ENCODE data around the gene MYO1E. TPM values are rescaled to one million over a fixed set of nuclear protein-coding genes. Genes with fewer than 3 reads are reported as not detected.

MYO1E gene
- total and polyA plus RNA-seq, 2 of the 4 experiments (the other 2 are of a cell fraction), result 13.4 to 37.3 TPM

DNA sequence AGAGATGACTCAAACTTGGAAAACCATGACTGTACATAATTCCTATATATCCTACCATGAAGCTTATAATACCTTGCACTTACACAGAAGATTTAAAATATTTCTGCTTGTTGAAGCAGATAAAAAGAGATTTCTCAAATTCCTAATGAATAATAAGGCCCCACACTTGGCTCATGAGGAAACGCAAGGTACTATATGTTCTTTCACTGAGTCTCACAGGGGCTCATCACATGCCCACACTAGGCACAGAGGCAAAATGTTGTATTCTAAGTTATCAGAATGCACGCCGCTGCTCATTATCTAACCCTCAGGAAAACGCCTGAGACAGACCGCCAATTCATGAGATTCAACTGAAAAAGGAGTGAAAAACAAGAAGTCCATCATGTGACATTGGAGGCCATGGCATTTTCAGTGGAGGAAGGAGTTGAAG lies 5.6 kb downstream of the MYO1E start:
- peak overlapping the region; percentile 38; the same call in 1 of the 2 replicates for H3K23ac ChIP-seq (ENCODE audit: low read depth, low read length)
- no peak overlapping the region for H3K9ac ChIP-seq (ENCODE audit: low read depth, low read length)
- no peak overlapping the region for H2AK9ac ChIP-seq (replicated peaks; ENCODE audit: low read depth, low read length, poor library complexity)
- H2BK120ac ChIP-seq (ENCODE audit: low read depth, low read length), result no peak overlapping the region
- no peak overlapping the region for H4K5ac ChIP-seq (ENCODE audit: low read depth, low read length)
- H3K4ac ChIP-seq (ENCODE audit: low read depth, low read length), result peak overlapping the region; percentile 19; the same call in 1 of the 2 replicates
- WGBS, 2 experiments (ENCODE audit: extremely low coverage in 2 of 2, insufficient read length in 1 of 2), result 86% methylated on average over 1 of the region's 5 CpGs; no CpG with 5 or more reads in 1 of the 2 experiments
- H4K20me1 ChIP-seq (ENCODE audit: insufficient read depth, low read length), result peaks cover 25% of the 10 kb centered on the region
- no peaks in the 10 kb centered on the region for H3K9me3 ChIP-seq (ENCODE audit: control insufficient read depth, insufficient read depth, low read length)
- no peak for TF ChIP-seq SMC3 (IDR thresholded peaks at IDR 0.05; ENCODE audit: low read depth, low read length)
- TF ChIP-seq, protein P1, sequence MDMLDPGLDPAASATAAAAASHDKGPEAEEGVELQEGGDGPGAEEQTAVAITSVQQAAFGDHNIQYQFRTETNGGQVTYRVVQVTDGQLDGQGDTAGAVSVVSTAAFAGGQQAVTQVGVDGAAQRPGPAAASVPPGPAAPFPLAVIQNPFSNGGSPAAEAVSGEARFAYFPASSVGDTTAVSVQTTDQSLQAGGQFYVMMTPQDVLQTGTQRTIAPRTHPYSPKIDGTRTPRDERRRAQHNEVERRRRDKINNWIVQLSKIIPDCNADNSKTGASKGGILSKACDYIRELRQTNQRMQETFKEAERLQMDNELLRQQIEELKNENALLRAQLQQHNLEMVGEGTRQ (IDR thresholded peaks at IDR 0.05; ENCODE audit: low read depth, low read length), result no peak
- no peak for TF ChIP-seq CHD1 (IDR thresholded peaks at IDR 0.05; ENCODE audit: low read depth, low read length)
- TF ChIP-seq MAFK (IDR thresholded peaks at IDR 0.05; ENCODE audit: low read depth, low read length), result peak; percentile 37; the same call in 1 of the 2 replicates
- TF ChIP-seq RFX5 (IDR thresholded peaks at IDR 0.05; ENCODE audit: low read depth, low read length), result no peak
- TF ChIP-seq, protein P2, sequence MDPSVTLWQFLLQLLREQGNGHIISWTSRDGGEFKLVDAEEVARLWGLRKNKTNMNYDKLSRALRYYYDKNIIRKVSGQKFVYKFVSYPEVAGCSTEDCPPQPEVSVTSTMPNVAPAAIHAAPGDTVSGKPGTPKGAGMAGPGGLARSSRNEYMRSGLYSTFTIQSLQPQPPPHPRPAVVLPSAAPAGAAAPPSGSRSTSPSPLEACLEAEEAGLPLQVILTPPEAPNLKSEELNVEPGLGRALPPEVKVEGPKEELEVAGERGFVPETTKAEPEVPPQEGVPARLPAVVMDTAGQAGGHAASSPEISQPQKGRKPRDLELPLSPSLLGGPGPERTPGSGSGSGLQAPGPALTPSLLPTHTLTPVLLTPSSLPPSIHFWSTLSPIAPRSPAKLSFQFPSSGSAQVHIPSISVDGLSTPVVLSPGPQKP (IDR thresholded peaks at IDR 0.05; ENCODE audit: borderline replicate concordance, low read depth, low read length), result no peak
- TF ChIP-seq FOS (IDR thresholded peaks at IDR 0.05; ENCODE audit: low read depth, low read length), result no peak
- peak; percentile 67 for TF ChIP-seq NFE2L2 (IDR thresholded peaks at IDR 0.05; ENCODE audit: low read depth, low read length)
- no peak for TF ChIP-seq MXI1 (IDR thresholded peaks at IDR 0.05; ENCODE audit: borderline replicate concordance, low read depth, low read length)
- TF ChIP-seq RCOR1 (IDR thresholded peaks at IDR 0.05; ENCODE audit: insufficient replicate concordance, low read length), result no peak
- DNase-seq, result no peak
- dilution Hi-C loops (cut with HindIII; ENCODE audit: low sequenced_read_pairs, unreplicated experiment), result no loop called here
- H3K9me1 ChIP-seq (ENCODE audit: insufficient read depth, low read length), result peaks cover 12% of the 10 kb centered on the region
- no peak overlapping the region for H3K18ac ChIP-seq (ENCODE audit: low read depth, low read length)
- no peak overlapping the region for H3K27ac ChIP-seq (ENCODE audit: insufficient read depth, low read length)
- in situ Hi-C loops (cut with MboI; ENCODE audit: low sequenced_read_pairs), result no loop called here
- peaks cover 5% of the 10 kb centered on the region; the same call in 1 of the 2 replicates for H3K4me1 ChIP-seq (ENCODE audit: control insufficient read depth, insufficient read depth, low read length)
- H2BK5ac ChIP-seq (ENCODE audit: low read depth, low read length, poor library complexity, severe bottlenecking), result peak overlapping the region; percentile 1
- H3K56ac ChIP-seq (ENCODE audit: extremely low read depth, insufficient read depth, low read length), result no peak overlapping the region
- H4K8ac ChIP-seq (ENCODE audit: low read depth in 2 of 2, low read length in 2 of 2), result peak overlapping the region in 1 of 2 experiments; percentile 30; a peak in 2 of 4 replicates
- no peak overlapping the region for H3K4me3 ChIP-seq (ENCODE audit: insufficient read depth, low read depth, low read length)
- H3K14ac ChIP-seq (replicated peaks; ENCODE audit: low read depth, low read length), result no peak overlapping the region; the same call in 1 of the 2 replicates
- H4K91ac ChIP-seq (ENCODE audit: insufficient read depth, low read depth, low read length), result no peak overlapping the region
- intact Hi-C loops (cut with micrococcal nuclease), result no loop called here
- H2BK15ac ChIP-seq (ENCODE audit: low read depth, low read length), result no peak overlapping the region
- no peak for ATAC-seq (ENCODE audit: low read depth)
- peak overlapping the region; percentile 2; the same call in 1 of the 2 replicates for H2AK5ac ChIP-seq (ENCODE audit: low read depth, low read length)
- peaks cover 34 to 62% of the 10 kb centered on the region in 2 experiments for H3K79me1 ChIP-seq (ENCODE audit: low read depth in 1 of 2, low read length in 2 of 2)
- H3K27me3 ChIP-seq (ENCODE audit: control insufficient read depth, insufficient read depth, low read length), result no peaks in the 10 kb centered on the region
- no TSS peak for BruUV-seq (replicated peaks)
- H3K4me2 ChIP-seq (ENCODE audit: low read depth, low read length), result no peak overlapping the region
- H2AFZ ChIP-seq (replicated peaks; ENCODE audit: low read length, poor library complexity), result no peak overlapping the region
- no peak overlapping the region for H2BK20ac ChIP-seq (ENCODE audit: low read depth, low read length)
- ChIA-PET POLR2A (ENCODE audit: unreplicated experiment) (no interaction called here), CTCF (interaction anchor here (0.5 to 0.6 kb wide), 3 partner anchors 30 to 192 kb away, joined by 3 to 6 read pairs (median 4); no protein-coding TSS in a partner anchor)
- H3K36me3 ChIP-seq (ENCODE audit: control insufficient read depth, insufficient read depth, low read length), result no peaks in the 10 kb centered on the region

Measured in IMR-90 (cell line).